GM18867 (cell line): ENCODE results near the gene KRTAP19-2.
"Not testable (repeated sequence)": the region's sequence is repeated elsewhere in the genome, so short reads cannot be mapped to it uniquely, and the experiment has no call there.

Source experiments
- ATAC-seq: cut with Tn5 transposase; IDR thresholded peaks from one replicate; pipeline ENCODE4 v1.9.1; 2021; ENCODE audit warnings: mild to moderate bottlenecking, moderate library complexity; ENCODE audit not compliant: unreplicated experiment

Gene KRTAP19-2

GRCh38 chr21:30487336-30487735 is at the start of gene KRTAP19-2:
KRTAP19-2 (minus strand) TSS chr21:30487436; CDS start chr21:30487348, 88 bp downstream.
- ATAC-seq = no peak

- ATAC-seq = no peak
Observed at GRCh38 chr21:30518876-30519275, 31.6 kb upstream of the KRTAP19-2 start.

GRCh38 chr21:30515681-30516080 is 28.4 kb upstream of the KRTAP19-2 start:
- ATAC-seq = no peak

- ATAC-seq = not testable (repeated sequence)
Observed at GRCh38 chr21:30505621-30506205, 18.5 kb upstream of the KRTAP19-2 start.

GRCh38 chr21:30502041-30502440 is 14.8 kb upstream of the KRTAP19-2 start, which contains the start of gene KRTAP19-5:
KRTAP19-5 (minus strand) TSS chr21:30502141; CDS start chr21:30502090, 51 bp downstream.
- no peak for ATAC-seq

- no peak for ATAC-seq
Observed at GRCh38 chr21:30497065-30497464, 9.8 kb upstream of the KRTAP19-2 start, which contains the start of gene KRTAP19-4. KRTAP19-4 (minus strand) TSS chr21:30497165; CDS start chr21:30497110, 55 bp downstream.

- no peak for ATAC-seq
Observed at GRCh38 chr21:30491963-30492428, 4.8 kb upstream of the KRTAP19-2 start, which contains the start of gene KRTAP19-3. KRTAP19-3 (minus strand) TSS chr21:30492013; CDS start chr21:30491957, 56 bp downstream.

GRCh38 chr21:30486180-30486579 is 1.1 kb downstream of the KRTAP19-2 start:
- no peak for ATAC-seq

- no peak for ATAC-seq
Observed at GRCh38 chr21:30482130-30482529, 5.1 kb downstream of the KRTAP19-2 start.

- no peak for ATAC-seq
Observed at GRCh38 chr21:30480145-30480544, 7.1 kb downstream of the KRTAP19-2 start, which contains the start of gene KRTAP19-1. KRTAP19-1 (minus strand) TSS chr21:30480367; CDS start chr21:30480317, 50 bp downstream.

GRCh38 chr21:30479259-30479658 is 8.0 kb downstream of the KRTAP19-2 start:
- no peak for ATAC-seq

- no peak for ATAC-seq
Observed at GRCh38 chr21:30478004-30478403, 9.2 kb downstream of the KRTAP19-2 start.

- ATAC-seq = no peak
Observed at GRCh38 chr21:30468900-30469714, 18.1 kb downstream of the KRTAP19-2 start.

- no peak for ATAC-seq
Observed at GRCh38 chr21:30463713-30464112, 23.5 kb downstream of the KRTAP19-2 start.

- ATAC-seq = no peak
Observed at GRCh38 chr21:30448514-30448913, 38.7 kb downstream of the KRTAP19-2 start.

- no peak for ATAC-seq
Observed at GRCh38 chr21:30447056-30447455, 40.2 kb downstream of the KRTAP19-2 start.

- no peak for ATAC-seq
Observed at GRCh38 chr21:30444204-30444603, 43.0 kb downstream of the KRTAP19-2 start.

- no peak for ATAC-seq
Observed at GRCh38 chr21:30443226-30443625, 44.0 kb downstream of the KRTAP19-2 start.

- ATAC-seq = no peak
Observed at GRCh38 chr21:30439975-30440374, 47.3 kb downstream of the KRTAP19-2 start, which contains the start of gene KRTAP15-1. KRTAP15-1 (plus strand) TSS chr21:30440275; CDS start chr21:30440328, 53 bp downstream.
